DMS114 treated with DMSO at 0.1 percent for 48 hours (cell line): ENCODE data around the gene RAD21L1.
A peak's percentile ranks its signal among the peaks of the same experiment; 100 is the strongest.
"Not testable (repeated sequence)": the region's sequence is repeated elsewhere in the genome, so short reads cannot be mapped to it uniquely, and the experiment has no call there.

Experiments
- DNase-seq: peaks from one replicate; lab custom pipeline; 2025; ENCODE audit not compliant: unreplicated experiment; lab: John Stamatoyannopoulos, UW

RAD21L1 gene

GRCh38 chr20:1224205-1224890 lies 1.5 kb upstream of the RAD21L1 start:
- no peak for DNase-seq

- peak; percentile 49 for DNase-seq
Observed at GRCh38 chr20:1225263-1225782, 521 bp upstream of the RAD21L1 start.

GRCh38 chr20:1229541-1229940 lies 3.7 kb downstream of the RAD21L1 start:
- no peak for DNase-seq

- DNase-seq: no peak
Observed at GRCh38 chr20:1232286-1233111, 6.7 kb downstream of the RAD21L1 start.

- no peak for DNase-seq
Observed at GRCh38 chr20:1240549-1240948, 14.7 kb downstream of the RAD21L1 start.

GRCh38 chr20:1241456-1241855 lies 15.6 kb downstream of the RAD21L1 start:
- no peak for DNase-seq

GRCh38 chr20:1242099-1242498 lies 16.3 kb downstream of the RAD21L1 start:
- DNase-seq: no peak

GRCh38 chr20:1242530-1242929 lies 16.7 kb downstream of the RAD21L1 start:
- DNase-seq: no peak

GRCh38 chr20:1245578-1245977 lies 19.7 kb downstream of the RAD21L1 start:
- DNase-seq: no peak

GRCh38 chr20:1247689-1248088 lies 21.8 kb downstream of the RAD21L1 start:
- no peak for DNase-seq

GRCh38 chr20:1250282-1250681 lies 24.4 kb downstream of the RAD21L1 start:
- DNase-seq: not testable (repeated sequence)

GRCh38 chr20:1252416-1252815 lies 26.6 kb downstream of the RAD21L1 start:
- no peak for DNase-seq

GRCh38 chr20:1254254-1254653 lies 28.4 kb downstream of the RAD21L1 start:
- DNase-seq: no peak

- DNase-seq: no peak
Observed at GRCh38 chr20:1255675-1256074, 29.8 kb downstream of the RAD21L1 start.

- DNase-seq: no peak
Observed at GRCh38 chr20:1263853-1264252, 38.0 kb downstream of the RAD21L1 start.

- no peak for DNase-seq
Observed at GRCh38 chr20:1264727-1265126, 38.9 kb downstream of the RAD21L1 start.

GRCh38 chr20:1265226-1265915 lies 39.5 kb downstream of the RAD21L1 start:
- no peak for DNase-seq

- no peak for DNase-seq
Observed at GRCh38 chr20:1265916-1266166, 40.0 kb downstream of the RAD21L1 start.

- peak; percentile 68 for DNase-seq
Observed at GRCh38 chr20:1266167-1266973, 40.5 kb downstream of the RAD21L1 start, which contains the start of gene SNPH. Gene SNPH, plus strand, starts transcription at chr20:1266294. Its CDS starts 29,946 bp downstream, at chr20:1296240.

- no peak for DNase-seq
Observed at GRCh38 chr20:1267161-1267560, 41.3 kb downstream of the RAD21L1 start.

- DNase-seq: no peak
Observed at GRCh38 chr20:1267809-1268374, 42.0 kb downstream of the RAD21L1 start.
